ENCODE measurements around the gene HS6ST1.
"Not testable (repeated sequence)": the region's sequence is repeated elsewhere in the genome, so short reads cannot be mapped to it uniquely, and the experiment has no call there.

HS6ST1 gene

GRCh38 chr2:128268611-128269010 lies 50.1 kb downstream of the HS6ST1 start:
- DNase-seq (ENCODE audit: low read depth), result not testable (repeated sequence)

GRCh38 chr2:128268145-128268544 lies 50.5 kb downstream of the HS6ST1 start:
- not testable (repeated sequence) for DNase-seq (ENCODE audit: low read depth)

- DNase-seq (ENCODE audit: low read depth), result not testable (repeated sequence)
Measured at GRCh38 chr2:128267649-128268048, 51.0 kb downstream of the HS6ST1 start.

GRCh38 chr2:128267197-128267596 lies 51.5 kb downstream of the HS6ST1 start:
- not testable (repeated sequence) for DNase-seq (ENCODE audit: low read depth)

GRCh38 chr2:128266463-128266862 lies 52.2 kb downstream of the HS6ST1 start:
- not testable (repeated sequence) for DNase-seq (ENCODE audit: low read depth)

- not testable (repeated sequence) for DNase-seq (ENCODE audit: low read depth)
Measured at GRCh38 chr2:128265608-128265993, 53.1 kb downstream of the HS6ST1 start.

- DNase-seq (ENCODE audit: low read depth), result no peak
Measured at GRCh38 chr2:128264881-128265607, 53.6 kb downstream of the HS6ST1 start.

GRCh38 chr2:128263902-128264331 lies 54.8 kb downstream of the HS6ST1 start:
- DNase-seq (ENCODE audit: low read depth), result no peak

- DNase-seq (ENCODE audit: low read depth), result no peak
Measured at GRCh38 chr2:128262315-128263253, 56.1 kb downstream of the HS6ST1 start.

- no peak for DNase-seq (ENCODE audit: low read depth)
Measured at GRCh38 chr2:128261245-128262128, 57.2 kb downstream of the HS6ST1 start.

GRCh38 chr2:128260239-128261138 lies 58.2 kb downstream of the HS6ST1 start:
- DNase-seq (ENCODE audit: low read depth), result peak; percentile 87

GRCh38 chr2:128259585-128259984 lies 59.1 kb downstream of the HS6ST1 start:
- DNase-seq (ENCODE audit: low read depth), result no peak

GRCh38 chr2:128258218-128258617 lies 60.5 kb downstream of the HS6ST1 start:
- no peak for DNase-seq (ENCODE audit: low read depth)

- DNase-seq (ENCODE audit: low read depth), result no peak
Measured at GRCh38 chr2:128252501-128252900, 66.2 kb downstream of the HS6ST1 start.

- not testable (repeated sequence) for DNase-seq (ENCODE audit: low read depth)
Measured at GRCh38 chr2:128252086-128252485, 66.6 kb downstream of the HS6ST1 start.

GRCh38 chr2:128250229-128251025 lies 68.2 kb downstream of the HS6ST1 start:
- DNase-seq (ENCODE audit: low read depth), result no peak

GRCh38 chr2:128249555-128249954 lies 69.1 kb downstream of the HS6ST1 start:
- no peak for DNase-seq (ENCODE audit: low read depth)

- no peak for DNase-seq (ENCODE audit: low read depth)
Measured at GRCh38 chr2:128245813-128246212, 72.9 kb downstream of the HS6ST1 start.

GRCh38 chr2:128241896-128242295 lies 76.8 kb downstream of the HS6ST1 start:
- no peak for DNase-seq (ENCODE audit: low read depth)
